Loucy (cell line): Measurements from ENCODE around the gene ACVR2B.

ENCODE experiments used
- H2AFZ ChIP-seq: fragments of 200-600 bp; sonication (generic); 2 replicates; pipeline ENCODE4 v1.6.0; 2016; ENCODE audit warnings: antibody characterized with exemption, mild to moderate bottlenecking, low read length, moderate library complexity
- H3F3A ChIP-seq: fragments of 200-600 bp; 2 replicates; pipeline ENCODE4 v1.6.0; 2016; ENCODE audit warnings: antibody characterized with exemption, low read depth, mild to moderate bottlenecking
- H3K27me3 ChIP-seq: fragments of 200-600 bp; sonication (generic); 2 replicates; pipeline ENCODE4 v1.6.1; 2014; ENCODE audit warnings: low read length, mild to moderate bottlenecking; ENCODE audit not compliant: insufficient read depth, poor library complexity, severe bottlenecking
- H3K36me3 ChIP-seq: fragments of 200-600 bp; sonication (generic); 2 replicates; pipeline ENCODE4 v1.6.1; 2016; ENCODE audit warnings: low read length; ENCODE audit not compliant: insufficient read depth
- H3K4me1 ChIP-seq: fragments of 200-600 bp; sonication (generic); 2 replicates; pipeline ENCODE4 v1.5.1; 2014; ENCODE audit warnings: low read length, mild to moderate bottlenecking; ENCODE audit not compliant: insufficient read depth, poor library complexity, severe bottlenecking
- H3K4me2 ChIP-seq: fragments of 200-600 bp; sonication (generic); 2 replicates; pipeline ENCODE4 v1.6.0; 2014; ENCODE audit warnings: antibody characterized with exemption, low read length, low read depth, mild to moderate bottlenecking; ENCODE audit not compliant: poor library complexity, severe bottlenecking
- H3K4me3 ChIP-seq: fragments of 200-600 bp; sonication (generic); 2 replicates; pipeline ENCODE4 v1.5.1; 2014; ENCODE audit warnings: low read length, mild to moderate bottlenecking, mixed read lengths; ENCODE audit not compliant: poor library complexity, severe bottlenecking
- H3K79me2 ChIP-seq: fragments of 200-600 bp; sonication (generic); 2 replicates; pipeline ENCODE4 v1.6.1; 2014; ENCODE audit warnings: low read length; ENCODE audit not compliant: insufficient read depth
- H3K9ac ChIP-seq: fragments of 200-600 bp; sonication (generic); 2 replicates; pipeline ENCODE4 v1.6.0; 2014; ENCODE audit warnings: mild to moderate bottlenecking, low read depth, low read length, moderate library complexity; ENCODE audit not compliant: poor library complexity, severe bottlenecking
- H3K9me2 ChIP-seq: fragments of 200-600 bp; sonication (generic); replicated peaks from 2 replicates; pipeline ENCODE4 v1.6.1; 2016; ENCODE audit warnings: low read depth, low read length, mixed read lengths
- H3K9me3 ChIP-seq: fragments of 200-600 bp; sonication (generic); 2 replicates; pipeline ENCODE4 v1.6.1; 2014; ENCODE audit warnings: mild to moderate bottlenecking, antibody characterized with exemption, low read length, low read depth; ENCODE audit not compliant: insufficient read depth
- H4K20me1 ChIP-seq: fragments of 200-600 bp; sonication (generic); 2 replicates; pipeline ENCODE4 v1.6.0; 2014; ENCODE audit warnings: antibody characterized with exemption, low read length, mild to moderate bottlenecking; ENCODE audit not compliant: insufficient read depth, poor library complexity, severe bottlenecking
- EZH2phosphoT487 ChIP-seq: fragments of 200-600 bp; IDR thresholded peaks from 2 replicates; pipeline ENCODE4 v1.6.1; 2018; ENCODE audit warnings: antibody characterized with exemption, mild to moderate bottlenecking, moderate library complexity, borderline replicate concordance
- TF ChIP-seq, protein P1 (sequence below): fragments of 200-600 bp; sonication (generic); conservative IDR thresholded peaks from 2 replicates; pipeline ENCODE4 v1.5.1; 2014; ENCODE audit warnings: mild to moderate bottlenecking, antibody characterized with exemption, low read length

ACVR2B gene

DNA sequence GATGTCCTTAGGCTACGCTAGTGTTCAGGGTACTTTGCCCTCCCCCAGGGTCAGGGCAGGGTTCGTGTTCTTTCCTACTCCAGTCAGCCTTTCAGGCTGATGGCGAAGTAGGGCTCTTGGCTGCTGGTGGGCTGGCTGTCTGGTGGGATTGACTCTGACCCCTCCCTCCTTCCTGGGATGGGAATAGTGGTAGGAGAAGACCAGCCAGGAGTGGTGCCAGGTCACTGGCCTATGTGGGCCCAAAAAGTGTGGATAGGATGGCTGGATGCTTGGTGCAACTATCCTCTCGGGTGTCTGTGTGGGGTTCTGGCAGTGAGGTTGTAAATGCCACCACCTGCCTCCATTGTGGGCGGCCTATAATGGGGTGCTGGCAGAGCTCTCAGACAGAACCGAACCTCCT, 22.0 kb downstream of the ACVR2B start:
- H2AFZ ChIP-seq, result no peak overlapping the region
- peaks cover 11% of the 10 kb centered on the region; the same call in 1 of the 2 replicates for H3K79me2 ChIP-seq
- peaks cover under 1% of the 10 kb centered on the region; the same call in 1 of the 2 replicates for H3K9me3 ChIP-seq

DNA sequence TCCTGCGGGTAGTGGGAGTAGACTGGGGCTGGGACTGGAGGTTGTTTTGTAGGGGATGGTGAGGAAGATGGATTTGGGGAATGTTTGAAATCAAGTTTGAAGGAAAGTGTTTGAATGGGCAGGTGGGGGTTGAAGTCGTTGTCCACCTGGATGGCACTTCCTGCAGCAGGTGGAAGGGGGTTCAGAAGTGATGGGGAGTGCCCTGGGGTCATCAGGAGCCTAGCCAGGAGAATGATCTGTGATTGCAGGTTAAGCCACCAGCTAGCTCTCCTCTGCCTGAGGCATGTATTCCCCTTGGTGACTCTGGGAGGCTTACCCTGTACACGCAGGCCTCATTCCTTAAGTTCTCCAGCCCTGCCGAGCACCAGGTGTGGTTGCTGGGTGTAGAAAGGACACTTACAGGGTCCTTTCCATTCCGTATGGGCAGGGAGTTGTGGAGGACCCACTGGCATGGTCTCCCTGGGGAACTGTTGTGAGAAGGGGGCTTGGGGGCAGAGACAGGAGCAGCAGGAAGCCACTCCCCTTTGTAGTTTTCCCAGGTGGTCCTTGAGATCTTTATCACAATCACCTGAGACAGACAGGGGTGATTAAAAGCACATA, 22.6 kb downstream of the ACVR2B start:
- H3K9me2 ChIP-seq, result no peaks in the 10 kb centered on the region
- H4K20me1 ChIP-seq, result no peaks in the 10 kb centered on the region
- no peaks in the 10 kb centered on the region for H3F3A ChIP-seq
- TF ChIP-seq, protein P1, sequence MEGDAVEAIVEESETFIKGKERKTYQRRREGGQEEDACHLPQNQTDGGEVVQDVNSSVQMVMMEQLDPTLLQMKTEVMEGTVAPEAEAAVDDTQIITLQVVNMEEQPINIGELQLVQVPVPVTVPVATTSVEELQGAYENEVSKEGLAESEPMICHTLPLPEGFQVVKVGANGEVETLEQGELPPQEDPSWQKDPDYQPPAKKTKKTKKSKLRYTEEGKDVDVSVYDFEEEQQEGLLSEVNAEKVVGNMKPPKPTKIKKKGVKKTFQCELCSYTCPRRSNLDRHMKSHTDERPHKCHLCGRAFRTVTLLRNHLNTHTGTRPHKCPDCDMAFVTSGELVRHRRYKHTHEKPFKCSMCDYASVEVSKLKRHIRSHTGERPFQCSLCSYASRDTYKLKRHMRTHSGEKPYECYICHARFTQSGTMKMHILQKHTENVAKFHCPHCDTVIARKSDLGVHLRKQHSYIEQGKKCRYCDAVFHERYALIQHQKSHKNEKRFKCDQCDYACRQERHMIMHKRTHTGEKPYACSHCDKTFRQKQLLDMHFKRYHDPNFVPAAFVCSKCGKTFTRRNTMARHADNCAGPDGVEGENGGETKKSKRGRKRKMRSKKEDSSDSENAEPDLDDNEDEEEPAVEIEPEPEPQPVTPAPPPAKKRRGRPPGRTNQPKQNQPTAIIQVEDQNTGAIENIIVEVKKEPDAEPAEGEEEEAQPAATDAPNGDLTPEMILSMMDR, result no peak
- TF ChIP-seq EZH2phosphoT487, result no peak
- peaks cover 13% of the 10 kb centered on the region; the same call in 1 of the 2 replicates for H3K36me3 ChIP-seq
- no peak overlapping the region for H3K4me2 ChIP-seq
- H3K4me1 ChIP-seq, result no peaks in the 10 kb centered on the region
- no peak overlapping the region for H3K4me3 ChIP-seq
- no peak overlapping the region for H2AFZ ChIP-seq
- H3K9ac ChIP-seq, result no peak overlapping the region
- no peaks in the 10 kb centered on the region for H3K27me3 ChIP-seq
- H3K79me2 ChIP-seq, result peaks cover 11% of the 10 kb centered on the region; the same call in 1 of the 2 replicates
- no peaks in the 10 kb centered on the region for H3K9me3 ChIP-seq

More for the DNA sequence above, 22.0 kb downstream of the ACVR2B start:
- no peak overlapping the region for H3K9ac ChIP-seq
- H4K20me1 ChIP-seq, result no peaks in the 10 kb centered on the region
- no peak overlapping the region for H3K4me2 ChIP-seq
- H3K4me3 ChIP-seq, result no peak overlapping the region
- no peaks in the 10 kb centered on the region for H3F3A ChIP-seq
- H3K9me2 ChIP-seq, result no peaks in the 10 kb centered on the region
- peaks cover 8% of the 10 kb centered on the region; the same call in 1 of the 2 replicates for H3K36me3 ChIP-seq
- no peak for TF ChIP-seq EZH2phosphoT487
- TF ChIP-seq, protein P1, result no peak
- H3K27me3 ChIP-seq, result no peaks in the 10 kb centered on the region
- no peaks in the 10 kb centered on the region for H3K4me1 ChIP-seq

DNA sequence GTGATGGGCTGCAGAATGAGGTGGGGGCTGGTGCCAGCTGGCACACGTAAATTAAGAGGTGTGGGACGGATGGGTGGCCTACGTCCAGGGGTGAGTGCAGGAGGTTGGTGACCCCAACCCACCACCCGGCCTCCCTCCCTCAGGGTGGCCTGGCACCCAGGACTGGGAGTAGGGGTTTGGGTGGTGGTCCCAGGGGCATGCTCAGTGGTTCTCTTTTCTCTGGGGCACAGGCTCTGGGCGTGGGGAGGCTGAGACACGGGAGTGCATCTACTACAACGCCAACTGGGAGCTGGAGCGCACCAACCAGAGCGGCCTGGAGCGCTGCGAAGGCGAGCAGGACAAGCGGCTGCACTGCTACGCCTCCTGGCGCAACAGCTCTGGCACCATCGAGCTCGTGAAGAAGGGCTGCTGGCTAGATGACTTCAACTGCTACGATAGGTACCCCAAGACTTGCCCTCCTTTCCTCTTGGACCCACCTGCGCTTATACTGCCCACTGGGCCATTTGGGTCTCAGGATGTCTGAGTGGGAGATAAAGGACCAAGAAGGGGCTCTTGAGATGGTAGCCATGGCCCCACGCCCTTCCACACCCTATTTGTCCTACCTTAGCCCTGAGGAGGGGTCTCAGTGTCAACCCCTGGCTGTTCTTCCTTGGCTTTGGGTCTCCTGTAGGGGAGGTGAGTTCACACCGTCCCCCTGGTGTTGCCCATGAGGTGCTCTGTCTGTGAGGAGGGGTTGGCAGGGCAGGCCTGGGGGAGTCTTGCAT, 23.5 kb downstream of the ACVR2B start:
- Histone ChIP-seq H3K4me3 (no peak overlapping the region), H3K4me2 (no peak overlapping the region), H3K36me3 (peaks cover 21% of the 10 kb centered on the region; the same call in 1 of the 2 replicates), H3K9ac (no peak overlapping the region), H3F3A (no peaks in the 10 kb centered on the region), H3K4me1 (no peaks in the 10 kb centered on the region), H4K20me1 (no peaks in the 10 kb centered on the region), H3K79me2 (peaks cover 11% of the 10 kb centered on the region; the same call in 1 of the 2 replicates), H3K9me2 (no peaks in the 10 kb centered on the region), H2AFZ (no peak overlapping the region), H3K27me3 (no peaks in the 10 kb centered on the region), H3K9me3 (no peaks in the 10 kb centered on the region)
- no peak for TF ChIP-seq EZH2phosphoT487
- TF ChIP-seq, protein P1, result no peak
